ENCODE data around the gene DDX41.

The DDX41 gene

GRCh38 chr5:177470759-177471536 lies 45.8 kb downstream of the DDX41 start:
- no peak overlapping the region for H3K9ac ChIP-seq (ENCODE audit: low read depth, low read length)
- peaks cover 40% of the 10 kb centered on the region for H3K4me1 ChIP-seq (ENCODE audit: insufficient read depth, low read length)
- 88% methylated on average over 10 of the region's 10 CpGs for WGBS
- no peak overlapping the region for H3K27ac ChIP-seq (ENCODE audit: low read depth, low read length)
- H3K27me3 ChIP-seq (ENCODE audit: insufficient read depth, low read length) = no peaks in the 10 kb centered on the region
- H3K4me3 ChIP-seq (ENCODE audit: low read length) = peak overlapping the region; percentile 98; the same call in 1 of the 2 replicates
- peaks cover 60% of the 10 kb centered on the region for H3K36me3 ChIP-seq (ENCODE audit: insufficient read depth, low read length)
- H3K9me3 ChIP-seq (ENCODE audit: insufficient read depth, low read depth, low read length) = no peaks in the 10 kb centered on the region

DNA sequence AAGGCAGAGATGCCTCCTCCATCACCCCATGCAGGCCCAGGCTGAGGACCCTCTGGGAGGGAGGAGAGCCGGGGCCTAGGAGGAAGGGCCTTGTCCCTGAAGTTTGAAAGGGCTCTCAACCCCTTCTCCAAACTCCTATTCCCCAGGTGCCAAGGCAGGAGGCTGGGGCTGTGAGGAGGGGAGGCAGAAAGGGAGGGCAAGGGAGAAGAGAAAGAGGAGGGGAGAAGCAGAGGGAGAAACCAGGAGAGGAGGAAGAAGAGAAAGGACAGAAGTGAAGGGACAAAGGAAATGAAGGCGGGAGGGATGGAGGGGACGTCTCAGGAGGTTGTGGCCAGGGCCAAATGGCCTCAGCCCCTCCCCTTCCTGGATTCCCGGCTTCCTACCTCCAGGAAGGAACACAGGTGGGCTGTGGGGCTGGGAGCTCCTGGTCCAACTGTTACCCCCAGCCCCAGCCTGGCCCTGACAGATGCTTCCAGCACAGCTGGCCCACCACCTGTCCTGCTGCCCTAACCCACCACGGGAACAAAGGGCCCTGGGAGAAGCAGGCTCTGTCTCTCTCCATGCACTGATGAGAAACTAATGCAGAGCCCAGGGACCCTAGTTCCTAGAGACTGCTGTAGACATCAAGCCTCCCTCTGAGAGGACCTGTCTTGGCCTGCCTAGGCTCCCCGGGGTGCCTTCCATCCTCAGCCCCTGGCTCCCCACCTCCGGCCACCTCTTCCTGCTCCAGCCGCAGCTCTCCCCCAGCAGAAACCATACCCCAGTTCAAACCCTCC lies 46.8 kb downstream of the DDX41 start:
- Histone ChIP-seq H3K36me3 (ENCODE audit: insufficient read depth, low read length) (peaks cover 70% of the 10 kb centered on the region), H3K4me1 (ENCODE audit: insufficient read depth, low read length) (peaks cover 33% of the 10 kb centered on the region), H3K4me3 (ENCODE audit: low read length) (0 out of 2 replicates have a peak overlapping the region, but pooled peaks have one; percentile 0), H3K27ac (ENCODE audit: low read depth, low read length) (peak overlapping the region; percentile 65), H3K27me3 (ENCODE audit: insufficient read depth, low read length) (no peaks in the 10 kb centered on the region), H3K9ac (ENCODE audit: low read depth, low read length) (no peak overlapping the region), H3K9me3 (ENCODE audit: insufficient read depth, low read depth, low read length) (0 out of 2 replicates have a peak, but pooled peaks cover 3% of the 10 kb centered on the region)
- WGBS = 74% methylated on average over 7 of the region's 8 CpGs

DNA sequence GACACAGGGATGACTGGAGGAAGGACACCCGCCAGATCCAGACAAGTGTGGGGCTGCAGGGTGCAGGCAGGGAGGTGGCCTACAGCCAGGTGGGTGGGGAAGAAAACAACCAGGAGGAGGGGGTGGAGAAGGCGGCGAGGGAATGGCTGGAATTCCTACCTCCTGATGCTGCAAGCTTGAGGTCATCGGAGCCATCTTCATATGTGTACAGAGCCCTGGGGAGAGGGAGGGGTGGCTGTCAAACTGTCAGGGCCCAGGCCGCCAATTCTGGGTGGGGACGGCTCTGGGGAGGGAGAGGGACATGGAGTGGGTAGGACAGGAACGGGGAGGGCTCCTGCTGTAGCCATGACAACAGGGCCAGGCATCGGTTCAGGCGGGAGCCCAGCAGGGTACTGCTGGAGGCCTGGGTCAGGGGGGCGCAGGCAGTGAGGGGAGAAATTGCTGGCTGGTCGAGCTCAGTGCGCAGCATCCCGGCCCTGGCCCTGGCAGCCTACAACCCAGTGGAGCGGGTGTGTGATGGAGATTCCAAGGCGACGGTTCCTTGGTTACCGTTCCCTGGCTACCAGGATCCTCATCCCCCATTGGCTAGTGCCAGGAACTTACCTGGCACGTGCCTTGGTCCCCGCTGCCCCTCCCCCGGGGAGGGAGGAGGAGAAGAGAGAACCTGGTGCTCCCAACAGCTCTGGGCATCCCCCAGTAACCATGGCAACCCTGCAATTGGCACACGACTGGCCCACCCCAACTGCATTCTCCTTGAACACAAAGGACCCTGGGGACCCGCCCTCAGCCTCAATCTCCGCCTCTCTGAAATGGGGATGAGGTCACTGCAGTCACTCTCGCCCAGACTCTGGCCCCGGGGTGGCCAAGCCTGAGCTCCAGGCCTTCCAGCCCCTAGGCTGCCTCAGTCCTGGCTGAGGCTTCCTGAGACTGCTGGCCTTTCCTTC lies 47.8 kb downstream of the DDX41 start:
- Histone ChIP-seq H3K36me3 (ENCODE audit: insufficient read depth, low read length) (peaks cover 70% of the 10 kb centered on the region), H3K4me3 (ENCODE audit: low read length) (no peak overlapping the region), H3K4me1 (ENCODE audit: insufficient read depth, low read length) (peaks cover 27% of the 10 kb centered on the region), H3K27ac (ENCODE audit: low read depth, low read length) (peak overlapping the region; percentile 65), H3K27me3 (ENCODE audit: insufficient read depth, low read length) (no peaks in the 10 kb centered on the region), H3K9me3 (ENCODE audit: insufficient read depth, low read depth, low read length) (0 out of 2 replicates have a peak, but pooled peaks cover 3% of the 10 kb centered on the region), H3K9ac (ENCODE audit: low read depth, low read length) (no peak overlapping the region)
- 64% methylated on average over 24 of the region's 25 CpGs for WGBS

- H3K27me3 ChIP-seq (ENCODE audit: insufficient read depth, low read length) = no peaks in the 10 kb centered on the region
- 78% methylated on average over 1 of the region's 2 CpGs for WGBS
- H3K9me3 ChIP-seq (ENCODE audit: insufficient read depth, low read depth, low read length) = 0 out of 2 replicates have a peak, but pooled peaks cover 3% of the 10 kb centered on the region
- H3K36me3 ChIP-seq (ENCODE audit: insufficient read depth, low read length) = peaks cover 75% of the 10 kb centered on the region
- H3K27ac ChIP-seq (ENCODE audit: low read depth, low read length) = peak overlapping the region; percentile 6; the same call in 1 of the 2 replicates
- H3K4me3 ChIP-seq (ENCODE audit: low read length) = no peak overlapping the region
- H3K4me1 ChIP-seq (ENCODE audit: insufficient read depth, low read length) = peaks cover 26% of the 10 kb centered on the region
- no peak overlapping the region for H3K9ac ChIP-seq (ENCODE audit: low read depth, low read length)
Observed at GRCh38 chr5:177468329-177468684, 48.5 kb downstream of the DDX41 start.

- H3K36me3 ChIP-seq (ENCODE audit: insufficient read depth, low read length) = peaks cover 82% of the 10 kb centered on the region
- WGBS = 96% methylated on average over 31 of the region's 31 CpGs
- no peak overlapping the region for H3K27ac ChIP-seq (ENCODE audit: low read depth, low read length)
- H3K9me3 ChIP-seq (ENCODE audit: insufficient read depth, low read depth, low read length) = 0 out of 2 replicates have a peak, but pooled peaks cover 3% of the 10 kb centered on the region
- H3K4me3 ChIP-seq (ENCODE audit: low read length) = no peak overlapping the region
- H3K4me1 ChIP-seq (ENCODE audit: insufficient read depth, low read length) = peaks cover 26% of the 10 kb centered on the region
- no peaks in the 10 kb centered on the region for H3K27me3 ChIP-seq (ENCODE audit: insufficient read depth, low read length)
- H3K9ac ChIP-seq (ENCODE audit: low read depth, low read length) = no peak overlapping the region
Observed at GRCh38 chr5:177467436-177467835, 49.3 kb downstream of the DDX41 start.

DNA sequence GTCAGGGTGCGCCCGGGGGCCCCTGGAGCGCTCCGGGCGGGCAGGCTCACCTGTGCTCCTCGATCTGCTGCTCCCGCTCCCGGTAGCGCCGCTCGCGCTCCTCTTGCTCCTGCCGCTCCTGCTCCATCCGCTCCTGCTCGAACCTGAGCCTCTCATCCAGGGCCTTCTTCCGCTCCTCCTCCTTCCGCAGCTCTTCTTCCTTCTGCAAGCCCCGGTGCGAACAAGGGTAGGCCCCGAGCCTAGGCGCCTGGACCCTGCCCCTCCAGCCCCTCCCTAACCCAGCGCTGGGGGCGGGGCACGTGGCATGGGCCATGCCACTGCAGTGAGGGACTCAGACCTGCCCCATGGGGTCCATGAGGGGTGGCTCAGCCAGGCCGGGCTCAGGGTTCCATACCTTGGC lies 49.9 kb downstream of the DDX41 start:
- Histone ChIP-seq H3K27me3 (ENCODE audit: insufficient read depth, low read length) (no peaks in the 10 kb centered on the region), H3K9me3 (ENCODE audit: insufficient read depth, low read depth, low read length) (0 out of 2 replicates have a peak, but pooled peaks cover 3% of the 10 kb centered on the region), H3K9ac (ENCODE audit: low read depth, low read length) (no peak overlapping the region), H3K4me1 (ENCODE audit: insufficient read depth, low read length) (peaks cover 23% of the 10 kb centered on the region), H3K27ac (ENCODE audit: low read depth, low read length) (no peak overlapping the region), H3K4me3 (ENCODE audit: low read length) (no peak overlapping the region), H3K36me3 (ENCODE audit: insufficient read depth, low read length) (peaks cover 84% of the 10 kb centered on the region)
- 96% methylated on average over 25 of the region's 25 CpGs for WGBS

- 0 out of 2 replicates have a peak, but pooled peaks cover 3% of the 10 kb centered on the region for H3K9me3 ChIP-seq (ENCODE audit: insufficient read depth, low read depth, low read length)
Observed at GRCh38 chr5:177465044-177465443, 51.7 kb downstream of the DDX41 start.

DNA sequence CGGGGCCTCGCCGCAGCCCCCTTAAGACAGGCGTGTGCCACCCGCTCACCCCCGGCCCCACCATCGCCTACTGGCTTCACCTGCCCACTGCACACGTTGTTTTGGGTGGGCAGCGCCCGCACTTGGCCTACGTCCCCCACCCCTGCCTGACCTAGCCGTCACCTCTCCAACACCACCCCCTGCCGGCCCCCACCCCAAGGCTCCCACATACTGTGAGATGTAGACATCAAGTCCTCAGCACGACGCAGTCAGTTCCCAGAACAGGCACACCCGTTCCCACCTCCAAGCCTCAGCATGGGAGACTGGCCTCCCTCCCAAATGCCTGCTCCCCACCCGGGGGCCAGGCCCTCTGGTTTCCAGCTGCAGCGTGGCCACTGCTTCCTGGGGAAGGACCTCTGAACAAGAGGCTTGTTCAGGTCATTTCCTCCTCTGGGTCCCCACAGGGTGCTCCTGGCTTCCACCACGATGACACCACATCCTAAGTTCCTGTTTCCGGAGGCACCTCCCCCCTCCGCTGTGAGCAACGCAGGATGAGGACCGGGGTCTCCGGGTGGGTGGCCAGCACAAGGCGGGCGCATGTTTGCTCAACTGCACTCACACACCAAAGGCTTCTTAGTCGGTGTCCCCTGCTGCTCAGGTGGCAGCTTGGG lies 54.6 kb downstream of the DDX41 start:
- Histone ChIP-seq H3K36me3 (ENCODE audit: insufficient read depth, low read length) (peaks cover 80% of the 10 kb centered on the region), H3K9me3 (ENCODE audit: insufficient read depth, low read depth, low read length) (0 out of 2 replicates have a peak, but pooled peaks cover 3% of the 10 kb centered on the region), H3K27ac (ENCODE audit: low read depth, low read length) (no peak overlapping the region), H3K9ac (ENCODE audit: low read depth, low read length) (no peak overlapping the region), H3K4me1 (ENCODE audit: insufficient read depth, low read length) (peaks cover 3% of the 10 kb centered on the region; the same call in 1 of the 2 replicates), H3K4me3 (ENCODE audit: low read length) (no peak overlapping the region), H3K27me3 (ENCODE audit: insufficient read depth, low read length) (no peaks in the 10 kb centered on the region)
- 93% methylated on average over 27 of the region's 27 CpGs for WGBS

More at GRCh38 chr5:177465044-177465443, 51.7 kb downstream of the DDX41 start:
- no peaks in the 10 kb centered on the region for H3K27me3 ChIP-seq (ENCODE audit: insufficient read depth, low read length)
- no peak overlapping the region for H3K4me3 ChIP-seq (ENCODE audit: low read length)
- H3K36me3 ChIP-seq (ENCODE audit: insufficient read depth, low read length) = peaks cover 82% of the 10 kb centered on the region
- no peak overlapping the region for H3K27ac ChIP-seq (ENCODE audit: low read depth, low read length)
- H3K9ac ChIP-seq (ENCODE audit: low read depth, low read length) = no peak overlapping the region
- 86% methylated on average over 9 of the region's 11 CpGs for WGBS
- peaks cover 6% of the 10 kb centered on the region for H3K4me1 ChIP-seq (ENCODE audit: insufficient read depth, low read length)

All from HUES64 (cell line).